PC-9 (cell line): ENCODE results near the gene LSG1.
A peak's percentile ranks its signal among the peaks of the same experiment; 100 is the strongest.

Source experiments
- EZH2 ChIP-seq: fragments of 200-600 bp; sonication (generic); IDR thresholded peaks from 2 replicates; pipeline ENCODE4 v1.8.0; 2017; ENCODE audit warnings: antibody characterized with exemption, low read depth
- TF ChIP-seq, protein P1 (sequence below): fragments of 200-600 bp; sonication (generic); conservative IDR thresholded peaks from 2 replicates; pipeline ENCODE4 v1.6.1; 2017; ENCODE audit warnings: mixed run types, antibody characterized with exemption, mild to moderate bottlenecking, moderate library complexity

DNA sequence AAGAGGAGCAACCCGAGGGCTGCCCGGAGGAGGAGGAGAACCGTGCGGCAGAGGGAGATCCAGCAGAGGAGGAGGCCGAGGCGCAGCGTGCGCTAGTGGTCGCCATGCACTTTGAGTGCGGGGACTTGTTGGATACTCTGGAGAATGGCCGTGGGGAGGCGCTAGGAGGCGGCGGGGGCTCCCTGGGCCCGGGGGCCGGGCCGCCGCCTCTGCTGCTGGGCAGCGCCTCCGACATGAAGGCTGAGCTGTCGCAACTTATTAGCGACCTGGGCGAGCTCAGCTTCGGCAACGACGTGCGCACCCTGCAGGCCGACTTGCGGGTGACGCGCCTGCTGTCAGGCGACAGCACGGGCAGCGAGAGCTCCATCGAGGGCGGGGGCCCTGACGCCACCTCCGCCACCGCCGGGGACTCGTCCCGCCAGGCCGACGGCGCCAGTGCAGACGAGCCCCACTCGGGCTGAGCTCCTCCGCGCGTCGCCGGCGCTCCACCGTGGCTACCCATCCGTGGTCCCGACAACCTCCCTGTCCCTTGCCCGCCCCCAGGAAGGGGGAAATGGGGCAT, 15.7 kb upstream of the LSG1 start:
- TF ChIP-seq, protein P1, sequence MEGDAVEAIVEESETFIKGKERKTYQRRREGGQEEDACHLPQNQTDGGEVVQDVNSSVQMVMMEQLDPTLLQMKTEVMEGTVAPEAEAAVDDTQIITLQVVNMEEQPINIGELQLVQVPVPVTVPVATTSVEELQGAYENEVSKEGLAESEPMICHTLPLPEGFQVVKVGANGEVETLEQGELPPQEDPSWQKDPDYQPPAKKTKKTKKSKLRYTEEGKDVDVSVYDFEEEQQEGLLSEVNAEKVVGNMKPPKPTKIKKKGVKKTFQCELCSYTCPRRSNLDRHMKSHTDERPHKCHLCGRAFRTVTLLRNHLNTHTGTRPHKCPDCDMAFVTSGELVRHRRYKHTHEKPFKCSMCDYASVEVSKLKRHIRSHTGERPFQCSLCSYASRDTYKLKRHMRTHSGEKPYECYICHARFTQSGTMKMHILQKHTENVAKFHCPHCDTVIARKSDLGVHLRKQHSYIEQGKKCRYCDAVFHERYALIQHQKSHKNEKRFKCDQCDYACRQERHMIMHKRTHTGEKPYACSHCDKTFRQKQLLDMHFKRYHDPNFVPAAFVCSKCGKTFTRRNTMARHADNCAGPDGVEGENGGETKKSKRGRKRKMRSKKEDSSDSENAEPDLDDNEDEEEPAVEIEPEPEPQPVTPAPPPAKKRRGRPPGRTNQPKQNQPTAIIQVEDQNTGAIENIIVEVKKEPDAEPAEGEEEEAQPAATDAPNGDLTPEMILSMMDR, result peak; percentile 40; the same call in 1 of the 2 replicates
- TF ChIP-seq EZH2, result no peak
